ENCODE data around the gene TMEM208.

The TMEM208 gene

DNA sequence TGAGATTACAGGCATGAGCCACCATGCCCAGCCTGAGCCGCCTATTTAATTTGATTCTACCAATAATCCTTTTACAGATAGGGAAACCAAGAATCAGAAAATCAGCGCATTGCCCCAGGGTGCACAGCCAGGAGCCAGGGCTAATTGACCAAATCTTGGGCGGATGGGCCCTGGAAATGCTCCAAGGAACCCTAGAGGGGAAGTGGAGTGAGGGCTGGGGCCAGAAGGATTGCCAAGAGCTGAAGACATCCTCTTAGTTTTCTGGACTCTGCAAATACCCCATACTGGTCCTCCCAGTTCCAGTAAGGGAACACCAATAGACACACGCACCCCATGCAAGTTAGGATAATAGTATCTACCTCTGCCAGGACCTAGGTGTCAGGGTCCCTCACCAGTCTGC is 16.6 kb downstream of the TMEM208 start:
- TF ChIP-seq, protein P1, sequence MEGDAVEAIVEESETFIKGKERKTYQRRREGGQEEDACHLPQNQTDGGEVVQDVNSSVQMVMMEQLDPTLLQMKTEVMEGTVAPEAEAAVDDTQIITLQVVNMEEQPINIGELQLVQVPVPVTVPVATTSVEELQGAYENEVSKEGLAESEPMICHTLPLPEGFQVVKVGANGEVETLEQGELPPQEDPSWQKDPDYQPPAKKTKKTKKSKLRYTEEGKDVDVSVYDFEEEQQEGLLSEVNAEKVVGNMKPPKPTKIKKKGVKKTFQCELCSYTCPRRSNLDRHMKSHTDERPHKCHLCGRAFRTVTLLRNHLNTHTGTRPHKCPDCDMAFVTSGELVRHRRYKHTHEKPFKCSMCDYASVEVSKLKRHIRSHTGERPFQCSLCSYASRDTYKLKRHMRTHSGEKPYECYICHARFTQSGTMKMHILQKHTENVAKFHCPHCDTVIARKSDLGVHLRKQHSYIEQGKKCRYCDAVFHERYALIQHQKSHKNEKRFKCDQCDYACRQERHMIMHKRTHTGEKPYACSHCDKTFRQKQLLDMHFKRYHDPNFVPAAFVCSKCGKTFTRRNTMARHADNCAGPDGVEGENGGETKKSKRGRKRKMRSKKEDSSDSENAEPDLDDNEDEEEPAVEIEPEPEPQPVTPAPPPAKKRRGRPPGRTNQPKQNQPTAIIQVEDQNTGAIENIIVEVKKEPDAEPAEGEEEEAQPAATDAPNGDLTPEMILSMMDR (conservative IDR thresholded peaks at IDR 0.05; ENCODE audit: low read depth, low read length), result no peak

GRCh38 chr16:67244387-67245185 is 17.7 kb downstream of the TMEM208 start:
- TF ChIP-seq, protein P1 (conservative IDR thresholded peaks at IDR 0.05; ENCODE audit: low read depth, low read length), result no peak
- DNase-seq (ENCODE audit: low read depth), result peak; percentile 88
- peak overlapping the region; percentile 12 for H3K4me3 ChIP-seq (ENCODE audit: low read depth, low read length)

More for the DNA sequence above, 16.6 kb downstream of the TMEM208 start:
- no peak overlapping the region for H3K4me3 ChIP-seq (ENCODE audit: low read depth, low read length)
- no peak for DNase-seq (ENCODE audit: low read depth)

- no peak for DNase-seq (ENCODE audit: low read depth)
- TF ChIP-seq, protein P1 (conservative IDR thresholded peaks at IDR 0.05; ENCODE audit: low read depth, low read length), result no peak
- peak overlapping the region; percentile 18 for H3K4me3 ChIP-seq (ENCODE audit: low read depth, low read length)
Observed at GRCh38 chr16:67245186-67245585, 18.3 kb downstream of the TMEM208 start.

DNA sequence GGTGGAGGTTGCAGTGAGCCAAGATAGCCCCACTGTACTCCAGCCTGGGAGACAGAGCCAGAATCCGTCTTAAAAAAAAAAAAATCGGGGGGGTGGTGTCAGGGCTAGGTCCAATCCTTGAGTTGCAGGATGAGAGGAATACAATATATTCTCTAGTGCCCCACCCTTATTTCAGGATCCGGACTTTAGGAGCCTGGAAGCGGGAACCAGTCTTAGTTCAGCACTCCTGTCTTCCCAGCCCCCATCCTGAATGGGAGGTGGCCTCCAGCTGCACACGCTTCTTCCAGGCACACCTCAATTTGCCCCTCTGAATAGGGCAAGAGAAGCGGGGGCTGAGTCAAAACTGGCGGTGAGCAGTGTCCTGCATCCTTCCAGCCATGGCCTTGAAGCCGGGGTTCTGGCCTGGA is 18.7 kb downstream of the TMEM208 start:
- DNase-seq (ENCODE audit: low read depth), result no peak
- peak overlapping the region; percentile 72 for H3K4me3 ChIP-seq (ENCODE audit: low read depth, low read length)
- TF ChIP-seq, protein P1 (conservative IDR thresholded peaks at IDR 0.05; ENCODE audit: low read depth, low read length), result no peak

GRCh38 chr16:67246081-67246755 is 19.3 kb downstream of the TMEM208 start:
- TF ChIP-seq, protein P1 (conservative IDR thresholded peaks at IDR 0.05; ENCODE audit: low read depth, low read length), result peak; percentile 60
- DNase-seq (ENCODE audit: low read depth), result peak; percentile 97
- H3K4me3 ChIP-seq (ENCODE audit: low read depth, low read length), result peak overlapping the region; percentile 72

GRCh38 chr16:67246756-67247191 is 19.8 kb downstream of the TMEM208 start:
- DNase-seq (ENCODE audit: low read depth), result no peak
- H3K4me3 ChIP-seq (ENCODE audit: low read depth, low read length), result peak overlapping the region; percentile 72
- TF ChIP-seq, protein P1 (conservative IDR thresholded peaks at IDR 0.05; ENCODE audit: low read depth, low read length), result peak; percentile 25

Data from choroid plexus epithelial cell (primary cell).